Fibroblast of skin of right biceps (primary cell): ENCODE measurements around the gene BCKDHA.
A peak's percentile ranks its signal among the peaks of the same experiment; 100 is the strongest.
"Not testable (repeated sequence)": the region's sequence is repeated elsewhere in the genome, so short reads cannot be mapped to it uniquely, and the experiment has no call there.

Experiments
- DNase-seq: peaks from one replicate; pipeline ENCODE4 v3.0.0-alpha.2; 2013

Gene BCKDHA

GRCh38 chr19:41408256-41408655, 10.6 kb downstream of the BCKDHA start:
- DNase-seq = no peak

GRCh38 chr19:41408846-41409245, 11.2 kb downstream of the BCKDHA start:
- not testable (repeated sequence) for DNase-seq

GRCh38 chr19:41409288-41409687, 11.7 kb downstream of the BCKDHA start:
- DNase-seq = peak; percentile 33

GRCh38 chr19:41410336-41411054, 12.9 kb downstream of the BCKDHA start:
- no peak for DNase-seq

GRCh38 chr19:41411100-41411967, 13.7 kb downstream of the BCKDHA start:
- no peak for DNase-seq

GRCh38 chr19:41411968-41412265, 14.3 kb downstream of the BCKDHA start:
- DNase-seq = no peak

GRCh38 chr19:41412953-41413352, 15.3 kb downstream of the BCKDHA start:
- DNase-seq = no peak

- no peak for DNase-seq
Observed at GRCh38 chr19:41413947-41414346, 16.3 kb downstream of the BCKDHA start.

GRCh38 chr19:41414461-41414860, 16.8 kb downstream of the BCKDHA start:
- DNase-seq = no peak

- no peak for DNase-seq
Observed at GRCh38 chr19:41415154-41415571, 17.5 kb downstream of the BCKDHA start.

GRCh38 chr19:41416194-41416674, 18.6 kb downstream of the BCKDHA start:
- no peak for DNase-seq

GRCh38 chr19:41420101-41420880, 22.7 kb downstream of the BCKDHA start:
- DNase-seq = no peak

GRCh38 chr19:41421314-41421713, 23.7 kb downstream of the BCKDHA start:
- no peak for DNase-seq

- DNase-seq = no peak
Observed at GRCh38 chr19:41421973-41422372, 24.4 kb downstream of the BCKDHA start.

- no peak for DNase-seq
Observed at GRCh38 chr19:41422456-41422855, 24.8 kb downstream of the BCKDHA start.

- no peak for DNase-seq
Observed at GRCh38 chr19:41422955-41423354, 25.3 kb downstream of the BCKDHA start.

- DNase-seq = no peak
Observed at GRCh38 chr19:41424335-41425173, 26.9 kb downstream of the BCKDHA start.

GRCh38 chr19:41425174-41426115, 27.8 kb downstream of the BCKDHA start:
- DNase-seq = no peak

GRCh38 chr19:41426116-41426841, 28.7 kb downstream of the BCKDHA start:
- no peak for DNase-seq

- DNase-seq = peak; percentile 67
Observed at GRCh38 chr19:41426952-41427646, 29.5 kb downstream of the BCKDHA start, which contains the start of gene B3GNT8. B3GNT8 (minus strand) TSS chr19:41427374; CDS start chr19:41426778, 596 bp downstream.
